Retinal pigment epithelial cell (primary cell): ENCODE measurements around the gene DSCAM.

Experiments used
- DNase-seq: peaks from one replicate; pipeline ENCODE4 v3.0.0-alpha.2; 2010; ENCODE audit warnings: low read depth
- H3K4me3 ChIP-seq: 2 replicates; pipeline ENCODE4 v1.5.1; 2011; ENCODE audit warnings: mild to moderate bottlenecking, low read length, control low read depth, moderate library complexity
- TF ChIP-seq, protein P1 (sequence below): conservative IDR thresholded peaks from 2 replicates; pipeline ENCODE4 v1.5.1; 2011; ENCODE audit warnings: low read depth, low read length, control low read depth, inconsistent platforms

The DSCAM gene

DNA sequence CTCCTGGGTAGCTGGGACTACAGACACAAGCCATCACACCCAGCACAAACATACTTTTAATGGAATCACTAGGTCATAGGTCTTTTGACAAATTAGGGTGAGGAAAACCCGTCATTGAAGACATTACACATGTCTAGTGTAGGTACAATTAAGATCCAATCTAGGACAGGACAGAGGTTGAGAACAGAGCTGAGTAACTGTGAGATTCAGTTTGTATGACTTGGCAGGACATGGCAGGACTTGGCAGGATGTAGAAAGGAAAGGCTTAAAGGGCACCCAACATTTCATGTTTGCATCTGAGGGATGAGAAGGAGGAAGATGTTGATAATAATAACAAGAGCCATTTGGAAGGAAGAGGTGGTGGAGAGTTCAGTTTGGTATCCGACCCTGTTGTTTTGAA lies 496.0 kb downstream of the DSCAM start:
- H3K4me3 ChIP-seq, result no peak overlapping the region
- TF ChIP-seq, protein P1, sequence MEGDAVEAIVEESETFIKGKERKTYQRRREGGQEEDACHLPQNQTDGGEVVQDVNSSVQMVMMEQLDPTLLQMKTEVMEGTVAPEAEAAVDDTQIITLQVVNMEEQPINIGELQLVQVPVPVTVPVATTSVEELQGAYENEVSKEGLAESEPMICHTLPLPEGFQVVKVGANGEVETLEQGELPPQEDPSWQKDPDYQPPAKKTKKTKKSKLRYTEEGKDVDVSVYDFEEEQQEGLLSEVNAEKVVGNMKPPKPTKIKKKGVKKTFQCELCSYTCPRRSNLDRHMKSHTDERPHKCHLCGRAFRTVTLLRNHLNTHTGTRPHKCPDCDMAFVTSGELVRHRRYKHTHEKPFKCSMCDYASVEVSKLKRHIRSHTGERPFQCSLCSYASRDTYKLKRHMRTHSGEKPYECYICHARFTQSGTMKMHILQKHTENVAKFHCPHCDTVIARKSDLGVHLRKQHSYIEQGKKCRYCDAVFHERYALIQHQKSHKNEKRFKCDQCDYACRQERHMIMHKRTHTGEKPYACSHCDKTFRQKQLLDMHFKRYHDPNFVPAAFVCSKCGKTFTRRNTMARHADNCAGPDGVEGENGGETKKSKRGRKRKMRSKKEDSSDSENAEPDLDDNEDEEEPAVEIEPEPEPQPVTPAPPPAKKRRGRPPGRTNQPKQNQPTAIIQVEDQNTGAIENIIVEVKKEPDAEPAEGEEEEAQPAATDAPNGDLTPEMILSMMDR, result no peak
- no peak for DNase-seq

DNA sequence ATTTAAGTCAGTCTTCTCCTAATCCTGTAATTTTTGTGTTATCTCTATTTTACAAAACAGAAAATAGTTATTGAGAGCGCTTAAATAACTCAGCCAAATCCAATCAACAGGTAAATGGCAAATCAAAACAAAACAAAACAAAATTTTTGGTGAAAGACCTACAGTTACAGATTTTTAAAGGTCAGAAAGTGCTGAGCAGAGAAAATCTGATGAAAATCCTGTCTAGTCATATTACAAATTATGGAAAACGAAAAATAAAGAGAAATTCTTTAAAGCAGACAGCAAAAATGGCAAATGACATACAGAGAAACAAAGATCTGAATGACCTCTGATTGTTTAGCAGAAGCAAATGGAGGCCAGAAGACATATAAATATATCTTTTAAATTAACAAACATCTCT lies 497.4 kb downstream of the DSCAM start:
- no peak overlapping the region for H3K4me3 ChIP-seq
- DNase-seq, result no peak
- TF ChIP-seq, protein P1, result no peak

DNA sequence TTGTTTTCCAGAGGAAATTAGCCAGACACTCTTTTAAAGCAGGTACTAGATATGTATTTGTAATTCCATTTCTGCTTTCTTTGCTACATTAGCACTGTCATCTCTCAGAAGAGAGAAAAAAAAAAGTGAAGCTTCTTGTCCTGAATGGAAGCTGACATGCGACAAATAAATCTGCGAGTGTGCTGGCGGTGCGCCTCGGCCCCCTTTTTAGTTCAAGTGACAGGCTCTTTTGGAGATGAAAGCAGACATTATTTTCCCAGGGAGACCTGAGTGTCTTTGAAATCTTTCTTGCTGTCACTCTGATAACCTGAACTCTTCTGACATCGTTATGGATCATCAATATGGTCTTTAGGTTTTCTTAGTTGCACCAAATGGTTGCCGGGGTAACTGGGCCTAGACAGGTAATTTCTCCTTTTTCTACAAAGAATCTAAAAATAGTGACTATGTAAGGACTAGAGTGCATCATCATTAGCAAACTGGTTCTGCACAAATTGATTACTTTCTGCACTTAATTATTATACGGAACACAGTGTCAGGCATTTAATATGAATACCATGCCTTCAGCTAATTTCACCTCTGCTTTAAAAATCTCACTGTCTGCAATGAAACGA lies 501.1 kb downstream of the DSCAM start:
- TF ChIP-seq, protein P1, result no peak
- DNase-seq, result no peak
- no peak overlapping the region for H3K4me3 ChIP-seq

DNA sequence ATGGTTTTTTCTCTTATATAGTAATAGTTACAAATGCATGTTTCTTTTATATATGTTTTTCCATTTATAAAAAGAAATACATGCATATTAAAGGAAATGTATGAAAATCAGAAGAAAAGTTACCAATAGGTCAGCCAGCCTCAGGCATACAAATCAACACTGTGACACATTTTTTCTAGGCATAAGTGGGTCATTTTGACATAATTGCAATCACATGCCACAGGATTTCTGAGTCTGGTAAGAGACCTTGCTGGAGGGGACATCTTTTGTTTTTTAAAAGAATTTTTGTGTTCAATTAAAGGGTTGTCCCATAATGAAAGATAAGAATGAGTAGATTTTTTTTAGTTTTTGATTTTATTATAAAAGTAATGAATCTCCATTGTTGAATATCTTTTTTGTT lies 506.6 kb downstream of the DSCAM start:
- no peak for DNase-seq
- H3K4me3 ChIP-seq, result no peak overlapping the region
- TF ChIP-seq, protein P1, result no peak

DNA sequence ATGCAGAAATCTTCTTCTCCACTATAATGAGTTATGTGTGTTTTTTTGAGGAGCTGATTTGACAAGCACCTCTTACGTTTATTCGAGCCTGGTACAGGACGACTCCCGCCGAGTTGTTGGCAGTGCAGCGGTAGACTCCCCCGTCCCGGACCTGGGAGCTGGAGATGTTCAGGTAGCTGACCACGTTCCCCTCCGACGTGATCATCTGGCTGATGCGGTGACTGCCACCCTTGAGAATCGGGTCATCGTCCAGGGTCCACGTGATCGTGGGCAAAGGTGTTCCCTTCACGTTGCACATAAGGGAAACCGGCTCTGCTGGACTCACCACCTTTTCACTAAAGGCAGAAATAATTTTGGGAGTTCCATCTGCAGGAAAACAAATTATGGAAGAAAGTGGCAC lies 507.9 kb downstream of the DSCAM start:
- TF ChIP-seq, protein P1, result no peak
- DNase-seq, result no peak
- no peak overlapping the region for H3K4me3 ChIP-seq

DNA sequence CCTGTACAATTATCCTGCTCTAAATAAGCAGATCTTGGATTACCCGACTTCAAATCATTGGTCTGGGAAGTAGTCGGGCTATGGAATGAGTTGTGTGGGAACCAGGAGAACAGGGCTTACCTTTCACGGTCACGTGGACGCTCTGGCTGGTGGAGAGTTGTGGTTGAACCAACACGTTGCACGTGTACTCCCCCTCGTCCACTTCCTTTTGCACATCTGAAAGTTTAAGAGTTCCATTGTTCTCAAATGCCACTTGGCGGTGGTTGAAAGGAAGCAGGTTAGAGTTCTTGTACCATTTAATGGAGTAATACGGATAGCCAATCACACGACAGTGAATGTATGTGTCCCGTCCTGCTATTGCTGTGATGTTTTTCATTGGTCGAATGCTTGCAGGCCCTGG lies 509.0 kb downstream of the DSCAM start:
- no peak for DNase-seq
- TF ChIP-seq, protein P1, result no peak
- no peak overlapping the region for H3K4me3 ChIP-seq

DNA sequence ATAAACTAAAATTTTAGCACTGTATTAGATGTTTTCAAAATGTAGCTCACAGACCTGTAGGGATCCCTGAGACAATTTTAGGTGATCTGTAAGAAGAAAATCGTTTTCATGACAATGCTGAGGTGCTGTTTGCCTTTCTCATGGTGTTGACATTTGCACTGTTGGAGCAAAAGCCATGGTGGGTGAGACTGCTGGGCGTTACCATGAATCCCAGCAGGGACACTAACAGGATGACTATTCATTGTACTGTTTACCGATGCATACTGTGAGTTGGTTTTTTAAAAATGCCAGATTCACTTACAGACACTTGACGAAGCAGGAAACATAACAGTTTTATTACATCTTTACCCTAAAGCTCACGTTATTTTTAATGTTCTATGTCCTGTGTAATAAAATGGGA lies 511.3 kb downstream of the DSCAM start:
- H3K4me3 ChIP-seq, result no peak overlapping the region
- no peak for DNase-seq
- TF ChIP-seq, protein P1, result no peak
